ENCODE results near the gene DPEP2NB.
"Not testable (repeated sequence)": the region's sequence is repeated elsewhere in the genome, so short reads cannot be mapped to it uniquely, and the experiment has no call there.

Gene DPEP2NB

GRCh38 chr16:68009872-68010271, 5.8 kb downstream of the DPEP2NB start:
- not testable (repeated sequence) for DNase-seq

GRCh38 chr16:68009157-68009735, 6.5 kb downstream of the DPEP2NB start:
- no peak for DNase-seq

GRCh38 chr16:68005786-68006286, 9.9 kb downstream of the DPEP2NB start:
- DNase-seq: peak; percentile 83

GRCh38 chr16:68005211-68005610, 10.5 kb downstream of the DPEP2NB start:
- DNase-seq: no peak

- DNase-seq: no peak
Observed at GRCh38 chr16:68003031-68003430, 12.7 kb downstream of the DPEP2NB start.

GRCh38 chr16:68000450-68000849, 15.3 kb downstream of the DPEP2NB start:
- no peak for DNase-seq

- no peak for DNase-seq
Observed at GRCh38 chr16:67999985-68000384, 15.7 kb downstream of the DPEP2NB start.

- peak; percentile 75 for DNase-seq
Observed at GRCh38 chr16:67998779-67999688, 16.7 kb downstream of the DPEP2NB start, which contains the start of gene DPEP2. Gene DPEP2 (minus strand): TSS chr16:67999484. CDS start chr16:67993212, 6,272 bp downstream.

- not testable (repeated sequence) for DNase-seq
Observed at GRCh38 chr16:67998231-67998778, 17.4 kb downstream of the DPEP2NB start.

- no peak for DNase-seq
Observed at GRCh38 chr16:67996666-67997065, 19.0 kb downstream of the DPEP2NB start.

GRCh38 chr16:67995423-67995822, 20.3 kb downstream of the DPEP2NB start:
- DNase-seq: peak; percentile 77

- not testable (repeated sequence) for DNase-seq
Observed at GRCh38 chr16:67994040-67994408, 21.7 kb downstream of the DPEP2NB start.

GRCh38 chr16:67993207-67994039, 22.3 kb downstream of the DPEP2NB start:
- DNase-seq: peak; percentile 87

GRCh38 chr16:67992661-67993206, 23.0 kb downstream of the DPEP2NB start:
- DNase-seq: no peak

- no peak for DNase-seq
Observed at GRCh38 chr16:67990018-67990386, 25.7 kb downstream of the DPEP2NB start.

GRCh38 chr16:67989322-67990017, 26.2 kb downstream of the DPEP2NB start:
- no peak for DNase-seq

- DNase-seq: no peak
Observed at GRCh38 chr16:67988675-67989074, 27.0 kb downstream of the DPEP2NB start.

- DNase-seq: no peak
Observed at GRCh38 chr16:67987460-67988160, 28.1 kb downstream of the DPEP2NB start.

- no peak for DNase-seq
Observed at GRCh38 chr16:67986949-67987348, 28.8 kb downstream of the DPEP2NB start.

GRCh38 chr16:67982011-67982696, 33.6 kb downstream of the DPEP2NB start:
- DNase-seq: no peak
